ENCODE data around the gene ASAP3.
A peak's percentile ranks its signal among the peaks of the same experiment; 100 is the strongest.
"Not testable (repeated sequence)": the region's sequence is repeated elsewhere in the genome, so short reads cannot be mapped to it uniquely, and the experiment has no call there.

ASAP3 gene

DNA sequence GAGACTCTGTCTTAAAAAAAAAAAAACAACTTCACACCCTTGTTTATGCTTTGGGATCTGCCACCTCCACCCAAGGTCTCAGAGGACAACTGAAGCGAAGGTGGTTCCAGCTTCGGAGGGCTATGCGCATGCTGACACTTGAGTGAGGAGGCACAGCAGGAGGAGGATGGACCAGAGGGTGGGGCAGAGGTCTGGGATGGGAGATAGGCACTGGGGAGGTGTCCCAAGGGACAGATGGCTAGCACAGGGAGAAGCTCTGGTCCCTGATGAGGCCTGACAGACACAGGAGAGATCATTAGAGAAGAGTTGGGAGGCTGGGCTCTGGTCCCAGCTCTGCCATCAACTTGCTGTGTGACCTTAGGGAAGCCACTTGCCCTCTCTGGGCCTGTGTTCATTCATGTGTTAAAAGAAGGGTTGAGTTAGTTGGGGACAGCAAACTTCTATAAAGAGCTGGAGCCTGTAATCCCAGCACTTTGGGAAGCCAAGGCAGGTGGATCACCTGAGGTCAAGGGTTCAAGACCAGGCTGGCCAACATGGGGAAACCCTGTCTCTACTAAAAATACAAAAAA, 30.2 kb upstream of the ASAP3 start:
- DNase-seq, result no peak

DNA sequence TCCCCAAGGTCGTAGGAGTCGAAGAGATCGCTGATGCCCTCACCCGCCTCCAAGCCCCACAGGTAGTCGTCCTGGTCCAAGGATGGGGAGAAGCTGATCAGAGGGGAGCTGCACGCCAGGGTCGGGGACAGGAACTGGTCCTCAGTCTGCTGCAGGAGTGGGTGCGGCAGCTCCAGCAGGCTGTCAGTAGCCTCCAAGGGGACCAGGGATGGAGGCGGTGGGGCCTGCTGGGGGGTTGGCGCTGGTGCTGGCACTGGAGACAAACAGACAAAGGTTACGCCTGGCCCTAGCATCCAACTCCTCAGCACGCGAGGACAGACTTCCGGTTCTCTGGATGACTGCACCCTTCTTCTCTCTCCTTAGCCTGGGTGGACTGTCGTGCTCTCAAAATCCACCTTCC, 25.9 kb upstream of the ASAP3 start:
- DNase-seq, result no peak

DNA sequence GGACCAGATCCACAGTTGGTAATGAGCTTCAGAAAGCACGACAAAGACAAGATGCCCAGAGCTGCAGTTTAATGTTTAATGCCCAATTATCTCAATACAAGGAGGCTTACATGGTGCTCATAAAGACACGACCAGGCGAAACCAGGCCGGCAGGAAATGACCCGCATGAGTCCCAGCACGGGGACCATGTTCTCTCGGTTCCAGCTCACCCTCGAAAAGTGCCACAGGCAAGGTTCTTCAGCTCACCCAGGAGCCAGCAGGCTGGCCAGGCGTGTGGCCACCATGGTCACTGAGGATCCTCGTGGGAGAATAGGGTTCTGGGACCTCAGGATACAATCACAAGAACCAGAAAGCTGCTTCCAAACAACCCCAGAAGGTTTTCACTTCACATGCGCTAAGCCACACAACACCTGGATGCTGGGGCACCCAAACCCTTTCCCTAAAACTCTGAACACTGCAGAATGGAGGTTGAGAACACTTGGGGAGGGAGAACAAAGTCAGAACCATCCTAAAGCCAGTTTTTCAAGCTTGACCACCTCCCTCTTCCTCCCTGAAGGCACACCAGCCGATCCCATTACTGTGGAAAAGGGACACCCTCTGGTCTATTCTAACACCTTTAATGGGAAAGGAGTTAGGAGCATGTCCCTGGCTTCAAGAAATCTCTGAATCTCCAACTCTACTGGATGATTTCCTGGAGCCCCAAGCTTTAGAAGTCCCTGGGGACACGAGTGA, 22.6 kb upstream of the ASAP3 start:
- no peak for DNase-seq

DNA sequence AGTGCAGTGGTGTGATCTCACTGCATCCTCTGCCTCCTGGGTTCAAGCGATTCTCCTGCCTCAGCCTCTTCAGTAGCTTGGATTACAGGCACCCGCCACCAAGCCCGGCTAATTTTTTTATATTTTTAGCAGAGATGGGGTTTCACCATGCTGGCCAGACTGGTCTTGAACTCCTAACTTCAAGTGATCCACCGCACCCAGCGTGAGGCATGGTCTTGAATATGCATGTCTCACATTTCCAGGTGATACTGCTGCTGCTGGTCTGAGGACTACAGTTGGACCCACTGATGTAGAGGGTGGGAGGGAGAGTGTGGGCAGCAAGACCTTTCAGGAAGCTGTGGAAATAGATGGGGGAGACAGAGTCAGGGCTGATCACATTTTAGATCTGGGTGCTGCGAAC, 21.9 kb upstream of the ASAP3 start:
- no peak for DNase-seq

DNA sequence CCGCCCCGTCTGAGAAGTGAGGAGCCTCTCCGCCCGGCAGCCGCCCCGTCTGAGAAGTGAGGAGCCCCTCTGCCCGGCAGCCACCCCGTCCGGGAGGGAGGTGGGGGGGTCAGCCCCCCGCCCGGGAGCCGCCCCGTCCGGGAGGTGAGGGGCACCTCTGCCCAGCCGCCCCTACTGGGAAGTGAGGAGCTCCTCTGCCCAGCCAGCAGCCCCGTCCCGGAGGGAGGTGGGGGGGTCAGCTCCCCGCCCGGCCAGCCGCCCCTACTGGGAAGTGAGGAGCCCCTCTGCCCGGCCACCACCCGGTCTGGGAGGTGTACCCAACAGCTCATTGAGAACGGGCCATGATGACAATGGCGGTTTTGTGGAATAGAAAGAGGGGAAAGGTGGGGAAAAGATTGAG, 20.2 kb upstream of the ASAP3 start:
- DNase-seq, result not testable (repeated sequence)

DNA sequence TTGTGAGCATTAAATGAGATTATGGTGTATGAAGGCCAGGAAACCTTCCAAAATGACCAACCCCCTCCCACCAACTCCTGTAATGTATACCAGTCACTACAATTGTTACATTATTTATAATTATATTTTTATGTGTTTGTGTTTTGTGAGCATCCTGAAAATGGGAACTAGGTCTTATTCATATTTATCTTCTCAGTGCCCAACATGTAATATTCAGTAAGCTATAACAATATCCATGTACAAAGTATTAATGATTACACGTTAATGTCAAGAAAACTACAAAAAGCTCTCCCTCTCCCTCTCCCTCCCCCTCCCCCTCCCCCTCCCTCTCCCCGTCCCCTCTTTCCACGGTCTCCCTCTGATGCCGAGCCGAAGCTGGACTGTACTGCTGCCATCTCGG, 19.0 kb upstream of the ASAP3 start:
- DNase-seq, result no peak

DNA sequence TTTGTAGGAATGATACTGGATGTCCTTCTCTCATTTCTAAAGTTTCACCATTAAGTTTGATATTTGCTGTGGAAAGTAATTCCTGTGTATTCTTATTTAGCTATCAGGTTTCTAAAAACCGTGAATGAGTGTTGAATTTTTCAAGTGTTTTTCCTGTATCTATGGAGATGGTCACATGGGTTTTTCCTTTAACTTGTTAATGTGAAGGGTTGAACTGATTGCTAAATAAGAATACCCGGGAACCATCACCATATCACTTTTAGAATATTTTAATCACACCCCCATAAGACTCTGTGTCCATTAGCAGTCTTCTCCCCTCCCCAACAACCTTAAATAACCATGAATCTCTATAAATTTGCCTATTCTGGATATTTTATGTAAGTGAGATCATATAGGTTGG, 16.5 kb upstream of the ASAP3 start:
- DNase-seq, result no peak

DNA sequence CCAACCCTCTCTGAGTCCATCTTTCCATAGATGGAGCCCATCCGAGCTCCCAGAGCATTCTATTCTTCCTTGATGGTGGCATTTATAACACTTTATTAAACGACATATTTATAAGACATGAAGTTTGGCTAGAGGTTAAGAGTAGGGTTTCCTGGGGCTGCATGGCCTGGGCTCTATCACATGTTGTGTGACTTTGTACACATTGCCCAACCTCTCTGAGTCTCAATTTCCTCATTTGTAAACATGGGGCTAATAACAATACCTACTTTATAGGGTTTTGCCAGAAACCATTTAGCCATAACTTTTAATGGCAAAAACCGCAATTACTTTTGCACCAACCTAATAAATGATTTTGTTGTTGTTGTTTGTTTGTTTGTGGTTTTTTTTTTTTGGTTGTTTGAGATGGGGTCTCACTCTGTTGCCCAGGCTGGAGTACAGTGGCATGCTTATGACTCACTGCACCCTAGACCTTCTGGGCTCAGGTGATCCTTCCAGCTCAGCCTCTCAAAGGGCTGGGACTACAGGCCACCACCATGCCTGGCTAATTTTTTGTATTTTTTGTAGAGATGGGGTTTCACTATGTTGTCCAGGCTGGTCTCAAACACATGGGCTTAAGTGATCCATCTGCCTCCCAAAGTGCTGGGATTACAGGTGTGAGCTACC, 13.9 kb upstream of the ASAP3 start:
- no peak for DNase-seq

DNA sequence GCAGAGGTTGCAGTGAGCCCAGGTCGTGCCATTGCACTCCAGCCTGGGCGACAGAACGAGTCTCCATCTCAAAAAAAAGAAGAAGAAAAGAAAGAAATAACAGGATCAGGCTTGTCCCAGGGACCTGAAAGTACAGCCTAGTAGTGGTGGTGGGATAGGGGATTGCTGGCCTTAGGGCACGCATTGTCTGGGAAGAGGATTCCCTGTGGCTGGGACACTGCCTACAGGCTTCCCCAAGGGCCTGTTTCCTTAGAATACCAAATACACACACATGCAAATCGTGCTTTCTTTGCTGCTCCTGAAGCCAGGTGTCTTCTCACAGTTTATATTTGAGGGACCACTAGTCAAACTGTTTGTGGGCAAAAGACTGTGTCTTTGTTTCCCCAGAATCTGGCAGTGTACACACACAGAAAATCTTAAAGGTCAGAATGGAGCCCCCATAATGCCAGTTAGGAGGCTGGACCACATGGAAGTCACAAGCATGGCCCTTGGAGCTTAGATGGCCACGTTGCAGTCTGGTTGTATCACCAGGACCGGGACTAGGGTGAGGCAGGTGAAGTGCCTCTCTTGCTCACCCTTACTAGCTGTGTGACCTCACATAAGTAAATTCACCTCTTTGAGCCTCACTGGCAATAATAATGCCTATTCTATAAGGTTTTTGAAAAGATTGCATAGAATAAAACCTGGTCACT, 12.7 kb upstream of the ASAP3 start:
- no peak for DNase-seq

DNA sequence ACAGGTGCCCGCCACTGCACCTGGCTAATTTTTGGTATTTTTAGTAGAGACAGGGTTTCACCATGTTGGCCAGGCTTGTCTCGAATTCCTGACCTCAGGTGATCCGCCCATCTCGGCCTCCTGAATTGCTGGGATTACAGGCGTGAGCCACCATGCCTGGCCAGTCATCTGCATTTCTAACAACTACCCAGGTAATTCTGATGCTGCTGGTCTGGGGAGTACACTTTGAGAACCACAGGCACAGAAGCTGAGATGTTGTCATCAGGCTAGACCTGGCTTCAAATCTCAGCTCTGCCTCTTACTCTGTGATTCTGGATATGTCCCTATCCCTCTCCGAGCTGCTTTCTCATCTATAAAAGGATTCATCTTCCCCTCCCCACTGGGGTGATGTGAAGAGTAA, 10.9 kb upstream of the ASAP3 start:
- DNase-seq, result not testable (repeated sequence)

DNA sequence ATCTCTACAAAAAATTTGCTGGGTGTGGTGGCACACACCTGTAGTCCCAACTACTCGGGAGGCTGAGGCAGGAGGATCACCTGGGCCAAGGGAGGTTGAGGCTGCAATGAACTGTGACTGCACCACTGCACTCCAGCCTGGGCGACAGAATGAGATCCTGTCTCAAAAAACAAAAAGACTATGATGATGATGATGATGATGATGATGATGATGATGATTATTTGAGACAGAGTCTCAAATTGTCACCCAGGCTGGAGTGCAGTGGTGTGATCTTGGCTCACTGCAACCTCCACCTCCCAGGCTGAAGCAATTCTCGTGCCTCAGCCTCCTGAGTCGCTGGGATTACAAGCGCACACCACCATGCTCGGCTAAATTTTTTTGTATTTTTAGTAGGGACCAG, 8.8 kb upstream of the ASAP3 start:
- not testable (repeated sequence) for DNase-seq

DNA sequence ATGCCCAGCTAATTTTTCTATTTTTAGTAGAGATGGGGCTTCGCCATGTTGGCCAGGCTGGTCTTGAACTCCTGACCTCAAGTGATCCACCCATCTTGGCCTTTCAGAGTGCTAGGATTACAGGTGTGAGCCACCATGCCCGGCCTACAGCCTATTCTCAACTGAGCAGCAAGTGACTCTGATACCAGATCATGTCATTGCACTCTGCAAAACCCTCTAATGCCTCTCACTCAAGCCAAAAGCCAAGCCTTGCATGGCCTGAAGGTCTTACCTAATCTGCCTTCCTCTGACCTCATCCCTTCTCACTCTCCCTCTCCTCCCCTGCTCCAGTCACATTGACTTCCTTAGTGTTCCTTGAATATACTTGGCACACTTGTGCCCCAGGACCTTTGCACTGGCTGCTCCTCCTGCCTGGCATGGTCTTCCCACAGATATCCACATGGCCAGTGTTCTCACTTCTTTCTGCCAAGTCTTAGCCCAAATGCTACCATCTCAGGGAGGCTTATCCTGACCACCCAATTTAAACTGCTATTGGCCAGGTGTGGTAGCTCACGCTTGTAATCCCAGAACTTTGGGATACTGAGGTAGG, 8.2 kb upstream of the ASAP3 start:
- DNase-seq, result no peak

DNA sequence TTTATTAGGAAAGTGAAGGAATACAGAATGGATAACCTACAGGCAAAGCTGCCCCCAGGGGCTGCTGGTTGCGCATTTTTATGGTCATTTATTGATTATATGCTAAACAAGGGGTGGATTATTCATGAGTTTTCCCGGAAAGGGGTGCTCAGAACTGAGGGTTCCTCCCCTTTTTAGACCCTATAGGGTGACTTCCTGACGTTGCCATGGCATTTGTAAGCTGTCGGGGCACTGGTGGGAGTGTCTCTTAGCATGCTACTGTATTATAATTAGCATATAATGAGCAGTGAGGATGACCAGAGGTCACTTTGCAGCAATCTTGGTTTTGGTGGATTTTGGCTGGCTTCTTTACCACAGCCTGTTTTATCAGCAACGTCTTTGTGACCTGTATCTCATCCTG, 5.9 kb upstream of the ASAP3 start:
- no peak for DNase-seq

DNA sequence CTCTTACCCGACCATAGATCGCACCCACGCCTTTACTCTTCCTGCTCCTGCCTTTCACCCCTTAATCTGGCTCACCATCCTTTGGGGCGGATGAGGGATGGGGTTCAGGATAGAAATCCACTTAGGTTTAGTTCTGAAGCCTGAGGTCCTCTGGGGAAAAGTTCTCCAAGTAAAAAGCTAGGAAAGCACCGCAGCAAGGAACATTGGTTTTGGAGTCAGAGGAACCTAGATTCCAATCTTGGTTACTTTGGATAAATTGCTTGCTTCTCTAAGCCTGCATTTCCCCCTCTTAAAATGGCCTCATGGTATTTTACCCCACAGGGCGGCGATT, 988 bp upstream of the ASAP3 start:
- no peak for DNase-seq

DNA sequence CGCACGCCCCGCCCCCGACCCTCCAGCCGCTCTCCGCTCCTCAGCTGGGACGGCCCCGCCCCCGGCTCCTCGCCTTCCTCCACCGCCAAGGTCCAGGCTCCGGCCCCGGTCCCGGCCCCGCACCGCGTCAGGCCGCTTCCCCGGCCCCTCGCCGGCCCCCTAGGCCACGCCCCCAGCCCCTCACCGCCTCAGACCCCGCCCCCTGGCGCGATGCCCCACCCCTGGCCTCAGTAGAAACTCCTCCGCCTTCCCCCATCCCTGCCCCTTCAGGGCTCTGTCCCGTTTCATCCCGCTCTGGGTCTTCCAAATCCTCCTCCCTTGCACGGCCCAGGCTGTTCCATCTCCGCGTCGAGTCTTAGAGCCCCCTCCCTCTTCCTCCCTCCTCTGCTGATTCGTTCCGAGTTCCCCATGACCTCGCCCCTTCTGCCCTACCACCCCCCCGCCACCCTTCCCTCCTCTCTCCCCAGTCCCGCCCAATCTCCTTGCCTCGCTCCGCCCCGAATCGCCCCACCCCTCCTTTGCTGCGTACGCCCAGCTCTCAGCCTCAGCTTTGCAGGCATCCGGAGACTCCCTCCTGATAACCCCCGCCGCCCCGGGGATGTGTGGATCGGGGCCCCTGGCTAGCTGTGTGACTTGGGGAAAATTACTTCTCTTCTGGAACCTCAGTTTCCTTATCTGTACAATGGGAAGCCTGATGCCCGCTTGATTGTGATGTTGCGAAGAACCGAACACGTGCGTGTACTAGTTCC, 448 bp upstream of the ASAP3 start:
- peak; percentile 83 for DNase-seq

DNA sequence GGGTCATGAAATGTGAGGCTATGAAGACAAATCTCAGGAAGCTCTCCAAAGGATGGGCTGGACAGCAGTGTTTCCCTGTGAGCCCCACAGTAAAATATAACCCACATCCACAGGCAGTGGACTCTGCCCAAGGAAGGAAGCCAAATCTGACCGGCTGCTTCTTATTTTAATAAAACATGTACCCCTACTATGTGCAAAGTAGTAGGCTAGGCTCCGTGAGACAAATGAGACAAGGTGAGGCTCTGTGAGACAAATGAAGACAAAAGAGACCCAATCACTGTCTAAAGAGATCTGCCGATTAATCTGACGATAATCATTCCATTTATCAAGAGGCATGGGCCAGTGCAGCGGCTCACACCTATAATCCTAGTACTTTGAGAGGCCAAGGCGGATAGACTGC, 2.1 kb downstream of the ASAP3 start:
- DNase-seq, result no peak

DNA sequence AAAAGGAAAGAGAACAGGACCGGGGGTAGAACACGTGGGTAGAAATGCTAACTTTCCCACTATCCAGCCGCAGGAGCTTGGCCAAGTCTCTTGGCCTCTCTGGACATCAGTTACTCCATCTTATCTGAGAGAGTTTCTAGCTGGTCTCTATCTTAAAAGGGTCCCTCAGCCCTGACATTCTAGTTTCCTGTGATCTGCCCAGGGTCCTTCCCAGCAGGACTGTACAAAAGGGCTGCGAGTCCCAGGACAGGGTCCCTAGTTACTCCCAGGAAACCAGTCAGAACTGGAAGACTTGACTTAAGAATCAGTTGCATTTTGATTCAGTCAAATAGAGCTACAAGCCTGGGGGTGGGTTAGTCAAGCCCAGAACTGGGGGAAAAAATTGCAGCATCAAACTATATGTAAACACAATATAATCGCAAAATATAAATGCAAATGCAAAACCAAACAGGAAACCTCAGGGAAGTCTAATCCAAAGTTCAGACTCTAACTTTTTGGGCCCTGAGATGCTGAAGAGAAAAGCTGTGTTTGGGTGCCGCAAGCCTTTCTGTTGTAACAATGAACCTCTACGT, 2.9 kb downstream of the ASAP3 start:
- DNase-seq, result no peak

DNA sequence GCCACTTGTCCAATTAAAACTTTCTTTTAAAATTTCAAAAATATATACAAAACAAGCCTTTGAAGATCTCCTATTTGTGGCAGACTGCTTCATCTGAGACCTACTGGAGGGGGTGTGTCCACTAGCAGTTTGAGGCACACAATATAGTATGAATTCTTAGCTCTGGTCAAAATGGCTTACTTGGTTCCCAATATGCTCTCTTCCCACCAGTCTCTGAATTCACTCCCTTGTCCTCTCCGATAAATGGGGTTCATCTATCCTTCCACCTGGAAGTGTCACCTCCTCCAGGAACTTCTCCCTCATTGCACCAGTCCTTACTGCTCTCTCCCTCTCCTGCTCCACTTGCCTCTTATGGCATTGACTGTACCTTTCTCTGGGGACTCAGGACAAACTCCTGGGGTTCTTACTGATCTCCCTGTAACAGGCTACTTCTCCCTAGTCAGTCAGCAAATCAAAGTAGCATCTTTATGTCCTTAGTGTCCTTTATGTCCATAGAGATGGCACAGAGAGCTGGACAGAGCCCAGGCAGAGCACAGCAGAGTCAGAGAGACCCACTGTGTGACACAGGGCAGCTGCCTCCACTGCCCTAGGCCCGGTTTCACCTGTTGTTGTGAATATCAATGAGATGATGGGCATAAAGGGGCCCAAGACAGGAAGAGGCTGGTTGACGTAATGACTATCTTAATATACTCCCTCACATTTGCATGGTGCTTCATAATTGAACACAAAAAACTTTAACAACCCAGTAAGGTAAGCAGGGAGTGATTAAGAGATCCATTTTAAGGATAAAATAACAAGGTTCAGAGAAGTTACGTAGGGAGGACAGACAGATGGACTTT, 3.6 kb downstream of the ASAP3 start:
- DNase-seq, result no peak

DNA sequence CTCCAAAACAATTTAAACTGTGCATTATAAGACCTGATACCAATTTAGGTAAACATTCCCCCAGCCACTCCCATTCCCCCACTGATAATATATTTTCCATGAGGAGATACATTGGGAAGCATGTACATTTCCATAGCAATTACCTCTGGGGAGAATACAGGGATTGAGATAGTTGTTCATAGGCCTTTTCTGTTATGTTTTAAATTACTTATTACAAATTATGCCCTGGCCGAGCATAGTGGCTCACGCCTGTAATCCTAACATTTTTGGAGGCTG, 4.4 kb downstream of the ASAP3 start:
- DNase-seq, result no peak

DNA sequence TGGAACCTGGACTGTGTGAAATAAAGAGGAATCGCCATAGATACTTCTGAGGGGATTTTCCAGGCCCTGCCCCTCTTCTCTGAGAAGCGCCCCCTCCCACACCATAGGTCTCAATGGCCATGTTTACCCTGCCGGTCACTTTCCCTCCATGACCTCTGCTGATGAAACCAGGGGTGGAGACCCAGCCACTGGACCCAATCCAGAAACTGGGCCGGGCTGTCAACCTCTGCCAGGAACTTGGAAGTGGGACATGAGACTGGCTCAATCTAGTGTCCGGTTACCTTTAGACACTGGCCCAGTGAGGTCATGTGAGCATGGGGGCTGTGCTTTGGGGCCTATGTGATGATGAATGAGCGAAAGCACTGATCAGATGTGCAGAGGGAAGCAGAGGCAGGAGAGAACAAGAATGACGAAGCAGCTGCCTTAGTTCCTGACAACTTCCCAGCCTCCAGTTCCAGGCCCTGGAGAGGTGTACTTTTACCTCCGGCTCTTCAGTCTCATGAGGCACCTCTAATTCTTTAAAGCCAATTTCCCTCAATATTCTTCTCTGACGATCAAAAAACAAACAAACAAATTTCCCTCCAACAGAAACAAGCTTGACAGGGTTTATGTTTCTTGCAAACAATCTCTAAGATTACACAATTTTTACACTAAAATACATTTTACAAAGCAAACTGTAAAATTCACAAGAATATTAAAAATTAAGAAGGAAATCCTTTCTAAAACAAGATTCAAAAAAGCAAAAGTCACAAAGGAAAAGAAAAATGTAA, 4.9 kb downstream of the ASAP3 start:
- DNase-seq, result no peak

All from DMS79 treated with DMSO at 0.1 percent for 48 hours (cell line).